Stimulated activated naive CD8-positive, alpha-beta T cell treated with anti-CD3 and anti-CD28 coated beads, Interleukin-15, Interleukin-2, amounts not matched to agents 100 U/mL and 50 U/mL, for 24 hours (primary cell): ENCODE measurements around the gene OR51L1.
"Not testable (repeated sequence)": the region's sequence is repeated elsewhere in the genome, so short reads cannot be mapped to it uniquely, and the experiment has no call there.

Experiments
- ATAC-seq: fragments of 150-1000 bp; cut with Tn5 transposase; one replicate; pipeline ENCODE4 v1.10.0; 2021
- DNase-seq: peaks from one replicate; pipeline ENCODE4 v3.0.0; 2021

Gene OR51L1

GRCh38 chr11:4994551-4994950 lies at the start of gene OR51L1:
OR51L1 (plus strand) TSS chr11:4994851; CDS start chr11:4998983, 4,132 bp downstream.
- no peak for DNase-seq
- no peak for ATAC-seq

GRCh38 chr11:4947505-4947904 lies 47.1 kb upstream of the OR51L1 start, which contains the start of gene OR51A4:
OR51A4 (minus strand) TSS chr11:4947605; CDS start chr11:4947100, 505 bp downstream.
- DNase-seq = no peak
- ATAC-seq = no peak

- not testable (repeated sequence) for ATAC-seq, DNase-seq
Observed at GRCh38 chr11:4955613-4956012, 39.0 kb upstream of the OR51L1 start, which contains the start of gene OR51A2. OR51A2 (minus strand) TSS chr11:4955713; CDS start chr11:4955713, 0 bp downstream.

GRCh38 chr11:4957396-4957795 lies 37.3 kb upstream of the OR51L1 start:
- DNase-seq = no peak
- no peak for ATAC-seq

GRCh38 chr11:4960877-4961276 lies 33.8 kb upstream of the OR51L1 start:
- ATAC-seq (no peak), DNase-seq (no peak)

- DNase-seq (no peak), ATAC-seq (no peak)
Observed at GRCh38 chr11:4962816-4963215, 31.8 kb upstream of the OR51L1 start.

- no peak for ATAC-seq
Observed at GRCh38 chr11:4975436-4975835, 19.2 kb upstream of the OR51L1 start.

GRCh38 chr11:4979036-4979435 lies 15.6 kb upstream of the OR51L1 start:
- DNase-seq (no peak), ATAC-seq (no peak)

More at GRCh38 chr11:4975436-4975835, 19.2 kb upstream of the OR51L1 start:
- no peak for DNase-seq

GRCh38 chr11:4982678-4983077 lies 12.0 kb upstream of the OR51L1 start:
- no peak for DNase-seq
- ATAC-seq = no peak

GRCh38 chr11:4983841-4984240 lies 10.8 kb upstream of the OR51L1 start:
- DNase-seq = no peak
- ATAC-seq = no peak

- no peak for ATAC-seq
- no peak for DNase-seq
Observed at GRCh38 chr11:4991060-4991459, 3.6 kb upstream of the OR51L1 start.

GRCh38 chr11:5004424-5005274 lies 10.0 kb downstream of the OR51L1 start:
- ATAC-seq = no peak
- DNase-seq = peak; percentile 24

- no peak for DNase-seq
- ATAC-seq = no peak
Observed at GRCh38 chr11:5007561-5007960, 12.9 kb downstream of the OR51L1 start.

- DNase-seq = no peak
- no peak for ATAC-seq
Observed at GRCh38 chr11:5011254-5011653, 16.6 kb downstream of the OR51L1 start.

GRCh38 chr11:5013012-5013411 lies 18.4 kb downstream of the OR51L1 start:
- ATAC-seq = no peak
- no peak for DNase-seq

GRCh38 chr11:5021996-5022395 lies 27.3 kb downstream of the OR51L1 start:
- ATAC-seq = no peak
- no peak for DNase-seq

GRCh38 chr11:5036669-5037068 lies 42.0 kb downstream of the OR51L1 start:
- ATAC-seq (no peak), DNase-seq (no peak)

GRCh38 chr11:5037926-5038325 lies 43.3 kb downstream of the OR51L1 start:
- DNase-seq = no peak
- ATAC-seq = no peak

GRCh38 chr11:5038341-5038740 lies 43.7 kb downstream of the OR51L1 start:
- DNase-seq (no peak), ATAC-seq (no peak)

- ATAC-seq (no peak), DNase-seq (no peak)
Observed at GRCh38 chr11:5040876-5041275, 46.2 kb downstream of the OR51L1 start.

GRCh38 chr11:5042091-5042490 lies 47.4 kb downstream of the OR51L1 start:
- no peak for DNase-seq
- no peak for ATAC-seq

GRCh38 chr11:5043380-5043779 lies 48.7 kb downstream of the OR51L1 start:
- no peak for ATAC-seq
- DNase-seq = no peak

- ATAC-seq = no peak
- no peak for DNase-seq
Observed at GRCh38 chr11:5046226-5046625, 51.6 kb downstream of the OR51L1 start, which contains the start of gene OR52J3. OR52J3 (plus strand) TSS chr11:5046526; CDS start chr11:5046526, 0 bp downstream.
